HG03457 (cell line): ENCODE data around the gene SYT5.
"Not testable (repeated sequence)": the region's sequence is repeated elsewhere in the genome, so short reads cannot be mapped to it uniquely, and the experiment has no call there.

Source experiments
- ATAC-seq: cut with Tn5 transposase; IDR thresholded peaks from one replicate; pipeline ENCODE4 v1.9.1; 2021; ENCODE audit warnings: moderate number of reproducible peaks; ENCODE audit not compliant: unreplicated experiment

The SYT5 gene

DNA sequence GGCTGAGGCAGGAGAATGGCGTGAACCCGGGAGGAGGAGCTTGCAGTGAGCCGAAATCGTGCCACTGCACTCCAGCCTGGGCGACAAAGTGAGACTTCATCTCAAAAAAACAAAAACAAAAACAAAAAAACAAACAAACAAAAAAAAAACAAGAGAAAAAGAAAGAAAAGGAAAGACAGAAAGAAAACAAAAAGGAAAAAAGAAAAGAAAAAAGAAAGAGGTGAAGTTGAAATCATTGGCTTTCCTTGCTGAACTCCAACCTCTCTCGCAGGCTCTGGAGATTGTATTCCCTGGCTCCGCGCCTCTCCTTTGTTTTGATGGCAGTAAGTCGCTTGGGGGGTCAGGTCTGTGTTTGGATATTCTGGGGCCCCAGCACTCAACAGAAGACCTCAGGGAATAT is 7.8 kb downstream of the SYT5 start:
- not testable (repeated sequence) for ATAC-seq

- ATAC-seq: no peak
These were observed 8.6 kb downstream of the SYT5 start for GRCh38 chr19:55171440-55171839.

- no peak for ATAC-seq
These were observed 11.0 kb downstream of the SYT5 start for GRCh38 chr19:55169136-55169535.

DNA sequence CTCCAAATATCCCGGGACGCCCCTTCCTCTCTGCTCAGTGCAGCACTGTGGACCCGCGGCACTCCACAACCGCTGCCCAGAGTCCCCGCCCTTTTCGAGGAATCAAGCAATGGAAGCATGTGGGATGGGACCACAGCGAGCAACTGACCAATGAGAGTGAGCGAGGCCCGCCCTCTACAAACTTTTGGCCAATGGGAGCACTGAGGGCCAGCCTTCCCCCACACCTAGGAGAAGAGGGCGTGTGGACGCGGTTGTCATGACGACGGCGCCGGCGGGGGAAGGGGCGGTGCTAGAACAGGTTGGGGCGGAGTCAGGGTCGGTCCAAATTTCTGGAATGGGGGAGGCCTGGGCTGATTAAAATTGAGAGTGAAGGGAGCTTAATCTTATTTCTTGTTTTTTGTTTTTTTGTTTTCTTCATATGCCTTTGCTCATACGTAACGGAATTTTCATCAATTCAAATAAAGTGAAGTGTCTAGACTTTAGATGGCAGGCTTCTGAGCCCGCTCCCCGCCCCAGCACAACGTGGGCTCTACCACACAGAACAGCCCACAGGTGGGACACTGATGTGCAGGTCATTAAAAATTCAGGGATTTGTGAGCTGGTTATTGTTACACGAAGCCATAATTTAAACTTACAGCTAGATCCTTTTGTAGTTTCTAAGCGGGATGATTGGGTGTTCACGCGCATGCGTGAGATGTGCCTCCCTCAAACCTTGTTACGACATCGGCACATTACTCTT is 13.4 kb downstream of the SYT5 start, which contains the start of gene DNAAF3:
Gene DNAAF3, minus strand, starts transcription at position 84 of the 739 bp plus-strand sequence. CDS start 200 bp downstream, outside the sequence.
- ATAC-seq: no peak

- ATAC-seq: no peak
These were observed 14.0 kb downstream of the SYT5 start for GRCh38 chr19:55165952-55166529.

GRCh38 chr19:55161571-55162322 is 18.3 kb downstream of the SYT5 start:
- no peak for ATAC-seq

GRCh38 chr19:55160986-55161365 is 19.1 kb downstream of the SYT5 start:
- ATAC-seq: no peak

DNA sequence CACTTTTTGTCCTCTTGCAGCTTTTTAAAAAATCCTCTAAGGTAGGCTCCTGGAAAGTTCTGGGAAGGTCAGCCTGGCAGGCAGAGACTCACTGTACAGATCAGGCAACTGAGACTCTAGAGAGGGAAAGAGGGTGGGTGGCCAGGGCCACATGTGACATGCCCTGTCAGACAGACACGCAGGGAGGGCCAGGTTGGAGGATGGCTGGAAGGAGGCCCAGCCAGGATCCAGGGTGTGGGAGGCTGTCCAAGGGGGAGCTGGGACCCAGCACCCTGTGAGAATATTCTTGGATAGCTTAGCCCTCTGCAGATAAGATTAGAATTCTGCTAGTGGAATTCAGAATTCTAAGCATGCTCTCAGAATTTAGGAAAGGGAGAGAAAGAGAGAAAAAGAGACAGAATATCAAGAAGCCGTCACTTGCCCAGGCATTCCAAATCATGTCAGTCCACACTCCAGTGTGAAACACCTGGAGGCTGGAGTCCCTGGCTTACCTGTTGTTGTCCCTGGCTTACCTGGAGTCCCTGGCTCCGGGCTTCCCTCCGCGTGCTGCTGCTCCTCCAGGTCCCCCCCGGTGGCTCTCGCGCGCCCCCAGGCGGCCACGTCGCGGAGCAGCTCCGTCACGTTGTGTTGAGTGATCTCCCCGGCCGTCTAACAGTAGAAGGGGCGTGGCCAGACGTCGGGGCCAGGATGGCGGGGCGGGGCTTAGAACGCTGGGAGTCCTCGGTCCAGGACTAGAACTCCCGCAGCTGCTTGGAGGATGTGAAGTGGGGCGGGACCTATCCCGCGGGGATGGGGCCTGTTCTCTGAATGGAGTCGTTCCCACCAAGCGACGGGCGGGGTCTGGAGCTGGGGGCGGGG is 19.7 kb downstream of the SYT5 start:
- no peak for ATAC-seq

DNA sequence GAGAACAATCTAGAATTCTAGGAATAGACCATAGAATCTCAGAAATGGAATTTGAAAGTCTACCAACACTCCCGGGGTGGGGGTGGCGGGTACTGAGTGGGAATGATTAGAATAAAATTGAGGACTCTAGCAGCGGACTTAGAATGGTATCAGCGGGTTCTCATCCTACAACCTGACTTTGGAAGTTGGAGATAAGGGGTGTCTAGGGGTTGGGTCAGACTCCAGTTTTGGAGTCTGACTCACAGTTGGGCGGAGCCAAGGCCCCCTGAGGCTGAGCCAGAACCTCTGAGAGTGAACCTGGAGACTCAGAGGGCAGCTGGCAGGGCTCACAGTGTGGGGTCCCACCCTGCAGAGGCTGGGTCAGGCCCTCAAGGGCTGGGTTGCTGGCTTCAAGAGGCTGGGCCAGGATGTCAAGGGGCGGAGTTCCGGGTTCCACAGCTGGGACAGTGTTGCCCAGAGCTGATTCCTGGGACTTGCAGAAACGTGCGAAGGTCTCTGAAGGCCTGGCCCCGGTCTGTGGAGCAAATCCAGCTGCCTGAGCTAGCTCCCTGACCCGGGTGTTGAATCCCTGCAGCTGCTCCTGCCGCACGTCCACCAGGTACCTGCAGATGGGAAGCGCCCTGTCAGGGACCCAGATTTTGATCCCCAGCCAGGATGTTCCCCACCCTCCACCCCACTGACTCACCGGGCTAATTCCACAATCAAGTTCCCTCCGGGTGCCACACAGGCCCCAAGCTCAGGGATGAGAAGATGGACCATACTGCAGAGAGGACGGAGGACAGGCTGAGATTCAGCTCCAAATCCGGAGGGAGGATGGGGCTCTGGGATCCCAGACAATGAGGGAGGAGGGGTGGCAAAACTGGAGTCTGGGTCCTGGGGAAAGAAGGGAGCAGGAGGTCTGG is 21.0 kb downstream of the SYT5 start:
- ATAC-seq: no peak

- no peak for ATAC-seq
These were observed 21.7 kb downstream of the SYT5 start for GRCh38 chr19:55158423-55158822.

DNA sequence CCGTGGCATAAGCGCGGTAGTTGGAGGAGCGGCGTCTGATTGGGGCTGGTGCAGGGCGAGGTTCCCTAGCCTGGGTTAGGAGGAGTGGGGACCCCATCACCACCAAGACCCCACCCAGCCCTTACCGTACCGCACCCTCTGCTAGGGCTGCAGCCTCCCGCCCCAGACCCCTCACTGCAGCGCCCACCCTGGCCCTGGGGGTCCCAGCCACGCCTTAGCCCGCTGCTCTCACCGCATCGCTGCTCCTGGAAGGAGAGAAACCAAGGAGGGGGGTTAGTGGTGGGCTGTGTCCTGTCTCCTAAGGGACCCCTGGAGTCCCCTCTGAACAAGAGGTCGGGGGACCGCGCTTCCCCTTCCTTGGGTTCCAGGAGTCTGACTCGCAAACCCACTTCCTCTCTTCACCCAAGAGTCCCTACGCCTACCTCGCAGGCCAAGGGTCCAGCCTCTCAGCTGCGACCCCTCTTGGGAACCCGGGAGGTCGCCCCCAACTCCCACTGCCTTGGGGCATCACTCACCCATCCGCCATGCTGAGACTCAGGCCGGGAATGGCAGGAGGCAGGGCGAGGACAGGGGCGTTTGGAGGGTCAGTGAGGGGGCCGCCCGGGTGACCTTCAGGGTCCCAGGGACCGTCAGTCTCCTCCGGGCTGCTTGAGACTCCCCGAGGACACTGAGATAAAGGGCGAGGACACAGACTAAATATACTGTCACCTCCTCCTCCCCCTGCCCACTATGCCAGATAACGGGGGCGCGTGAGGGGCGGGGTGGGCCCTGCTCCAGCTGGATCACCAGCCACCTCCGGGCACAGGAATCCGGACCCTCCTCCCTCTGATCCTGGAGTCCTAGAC is 22.8 kb downstream of the SYT5 start, which contains the start of gene TNNI3:
Gene TNNI3, minus strand, starts transcription at position 669 of the 845 bp plus-strand sequence. Its CDS starts 143 bp downstream, at position 526.
- no peak for ATAC-seq

DNA sequence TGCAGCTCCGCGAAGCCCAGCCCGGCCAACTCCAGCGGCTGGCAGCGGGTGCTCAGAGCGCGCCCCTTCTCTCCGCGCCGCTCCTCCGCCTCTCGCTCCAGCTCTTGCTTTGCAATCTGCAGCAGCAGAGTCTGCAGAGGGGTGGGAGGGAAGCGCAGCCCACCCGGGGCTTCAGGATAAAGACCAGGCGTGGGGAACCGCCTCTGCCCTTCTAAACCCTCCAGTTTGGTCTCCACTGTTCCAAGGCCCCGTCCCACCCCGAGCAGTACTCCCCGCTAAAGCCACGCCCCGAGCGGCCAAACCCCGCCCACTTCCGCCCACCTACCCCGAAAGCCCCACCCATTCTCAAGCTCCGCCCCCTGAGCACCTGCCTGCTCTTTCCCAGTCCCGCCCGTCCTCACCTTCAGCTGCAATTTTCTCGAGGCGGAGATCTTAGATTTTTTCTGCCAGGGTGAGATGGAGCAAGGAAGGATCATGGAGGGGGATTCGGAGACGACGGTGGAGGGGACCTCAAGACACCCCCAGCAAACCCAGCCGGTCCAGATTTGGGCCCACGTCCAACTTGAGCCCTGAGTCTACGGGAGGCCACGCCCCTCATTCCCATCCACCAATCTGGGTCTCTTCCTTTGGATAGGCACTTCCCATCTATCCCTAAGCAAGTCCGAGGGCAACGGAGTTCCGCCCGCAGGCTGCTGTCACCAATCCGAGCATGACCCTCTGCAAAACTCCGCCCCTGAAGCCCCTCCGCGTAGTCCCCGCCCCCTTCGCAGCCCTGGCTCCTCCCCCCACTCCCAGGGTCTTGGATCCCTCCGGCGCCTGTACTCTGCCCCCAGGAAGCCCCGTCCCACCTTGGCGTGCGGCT is 23.7 kb downstream of the SYT5 start:
- ATAC-seq: no peak

DNA sequence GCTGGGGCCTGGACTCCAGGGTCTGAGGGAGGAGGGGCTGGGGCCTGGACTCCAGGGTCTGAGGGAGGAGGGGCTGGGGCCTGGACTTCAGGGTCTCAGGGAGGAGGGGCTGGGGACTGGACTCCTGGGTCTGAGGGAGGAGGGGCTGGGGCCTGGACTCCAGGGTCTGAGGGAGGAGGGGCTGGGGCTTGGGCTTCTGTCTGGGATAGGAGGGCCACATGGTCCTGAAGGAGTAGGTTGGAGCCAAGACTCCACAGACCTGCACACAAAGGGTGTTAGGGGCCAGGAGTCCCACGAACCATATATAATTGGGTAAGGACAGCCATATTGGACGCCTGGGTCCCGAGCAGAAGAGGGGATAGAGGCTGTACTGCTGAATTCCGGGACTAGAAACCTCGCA is 24.3 kb downstream of the SYT5 start:
- ATAC-seq: not testable (repeated sequence)

DNA sequence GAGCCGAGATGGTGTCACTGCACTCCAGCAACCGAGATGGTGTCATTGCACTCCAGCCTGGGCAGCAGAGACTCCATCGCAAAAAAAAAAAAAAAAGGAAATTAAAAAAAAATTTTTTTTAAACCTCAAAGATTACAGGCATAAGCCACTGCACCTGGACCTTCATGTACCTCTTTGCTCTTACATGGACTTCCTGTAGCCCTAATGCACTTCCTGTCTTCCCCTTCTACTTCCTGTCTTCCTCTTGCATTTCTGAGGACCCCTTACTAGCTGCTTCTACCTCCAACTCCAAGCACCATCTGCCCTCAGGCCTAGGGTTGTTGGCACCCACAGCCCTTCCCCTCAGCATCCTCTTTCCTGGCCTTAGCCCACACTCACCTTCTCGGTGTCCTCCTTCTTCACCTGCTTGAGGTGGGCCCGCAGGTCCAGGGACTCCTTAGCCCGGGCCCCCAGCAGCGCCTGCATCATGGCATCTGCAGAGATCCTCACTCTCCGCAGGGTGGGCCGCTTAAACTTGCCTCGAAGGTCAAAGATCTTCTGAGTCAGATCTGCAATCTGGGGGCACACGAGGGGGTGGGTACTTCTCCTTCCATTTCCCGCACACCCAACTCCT is 26.3 kb downstream of the SYT5 start:
- ATAC-seq: no peak

GRCh38 chr19:55152017-55152416 is 28.1 kb downstream of the SYT5 start:
- no peak for ATAC-seq

DNA sequence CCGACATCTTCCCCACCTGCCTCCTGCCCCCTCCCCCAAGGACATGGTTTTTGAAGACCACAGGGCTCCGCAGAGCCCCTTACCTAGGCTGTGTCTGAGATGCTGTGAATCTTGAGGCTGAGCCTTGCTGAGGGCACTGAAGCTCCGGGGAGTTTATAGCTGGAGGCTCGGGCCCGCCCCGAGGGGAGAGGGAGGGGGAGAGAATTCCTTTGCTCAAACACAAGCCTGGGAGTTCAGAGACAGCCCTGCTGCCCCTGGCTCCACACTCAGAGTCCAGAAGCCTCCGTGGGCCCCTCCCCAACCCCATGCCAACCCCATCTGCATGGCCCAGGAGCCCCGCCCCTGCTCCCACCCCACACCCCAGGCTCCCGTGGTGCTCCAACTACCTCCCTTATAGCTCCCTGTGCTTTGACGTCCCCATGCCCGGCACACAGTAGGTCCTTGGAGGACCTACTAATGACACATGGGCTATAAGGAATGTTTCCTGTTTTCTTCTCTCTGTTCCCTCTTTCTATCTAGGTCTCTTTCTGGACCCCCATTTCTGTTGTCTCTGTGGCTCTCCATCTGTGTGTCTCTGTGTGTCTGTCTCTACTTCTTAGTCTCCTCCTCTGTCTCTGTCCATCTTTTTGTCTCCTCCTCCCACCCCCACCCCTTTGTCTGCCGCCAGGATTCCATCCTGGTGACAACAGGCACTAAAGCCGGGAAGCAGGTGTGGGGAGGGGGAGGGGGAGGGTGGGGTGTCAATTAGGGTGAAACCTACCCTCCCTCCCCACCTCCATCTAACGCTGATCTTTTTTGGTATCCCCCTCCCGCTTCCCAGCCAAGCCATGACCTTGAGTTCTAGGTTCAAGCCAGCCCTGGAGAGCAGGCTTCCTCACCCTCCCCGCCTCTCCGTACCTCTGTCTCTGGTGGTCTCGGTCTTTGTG is 30.7 kb downstream of the SYT5 start, which contains the start of gene TNNT1:
Gene TNNT1, minus strand, starts transcription at position 129 of the 926 bp plus-strand sequence. CDS start 2,049 bp downstream, outside the sequence.
- no peak for ATAC-seq
